GM12892 (cell line): ENCODE results near the gene VIL1.

Source experiments
- POLR2A ChIP-seq: IDR thresholded peaks from 2 replicates; pipeline ENCODE4 v1.6.1; 2011; ENCODE audit warnings: low read depth, low read length, control low read depth
- POLR2AphosphoS5 ChIP-seq: IDR thresholded peaks from 2 replicates; pipeline ENCODE4 v1.6.1; 2011; ENCODE audit warnings: low read depth, low read length, control low read depth

GRCh38 chr2:218400930-218401881 lies 17.7 kb upstream of the VIL1 start:
- TF ChIP-seq POLR2AphosphoS5 (no peak), POLR2A (no peak)
